Mononuclear cell (primary cell): ENCODE data around the gene GRK4. TPM values are rescaled to one million over a fixed set of nuclear protein-coding genes. Genes with fewer than 3 reads are reported as not detected.
"Not testable (repeated sequence)": the region's sequence is repeated elsewhere in the genome, so short reads cannot be mapped to it uniquely, and the experiment has no call there.

ENCODE experiments used
- H3K27me3 ChIP-seq: 2 replicates; pipeline ENCODE4 v1.6.0; 2011; ENCODE audit warnings: low read length, control low read depth; ENCODE audit not compliant: insufficient read depth
- H3K4me1 ChIP-seq: 2 replicates; pipeline ENCODE4 v1.5.1; 2011; ENCODE audit warnings: mild to moderate bottlenecking, low read length, control low read depth; ENCODE audit not compliant: insufficient read depth
- H3K4me3 ChIP-seq: 2 replicates; pipeline ENCODE4 v1.5.1; 2011; ENCODE audit warnings: mild to moderate bottlenecking, low read length, moderate library complexity
- H3K9me3 ChIP-seq: 2 replicates; pipeline ENCODE4 v1.5.1; 2011; ENCODE audit warnings: low read depth, mild to moderate bottlenecking, control low read depth, low read length
- total RNA-seq: library from RNA; depleted of rRNA; stranded (reverse); fragments of >200 nt; gene quantifications from one replicate; pipeline ENCODE4 v1.2.3, GENCODE V29; 2012

Gene GRK4
- total RNA-seq, 1 donor = 1.7 TPM

- no peaks in the 10 kb centered on the region for H3K9me3 ChIP-seq
- peak overlapping the region; percentile 89 for H3K4me3 ChIP-seq
- H3K27me3 ChIP-seq = no peaks in the 10 kb centered on the region
- peaks cover 52% of the 10 kb centered on the region for H3K4me1 ChIP-seq
Observed at GRCh38 chr4:2935762-2936743, 27.3 kb upstream of the GRK4 start.

- H3K9me3 ChIP-seq = no peaks in the 10 kb centered on the region
- peaks cover 45% of the 10 kb centered on the region for H3K4me1 ChIP-seq
- H3K4me3 ChIP-seq = no peak overlapping the region
- H3K27me3 ChIP-seq = no peaks in the 10 kb centered on the region
Observed at GRCh38 chr4:2936773-2937145, 26.6 kb upstream of the GRK4 start.

- Histone ChIP-seq H3K4me1 (peaks cover 40% of the 10 kb centered on the region), H3K27me3 (no peaks in the 10 kb centered on the region)
Observed at GRCh38 chr4:2937146-2937857, 26.1 kb upstream of the GRK4 start.

GRCh38 chr4:2937986-2938385 lies 25.4 kb upstream of the GRK4 start:
- H3K27me3 ChIP-seq = no peaks in the 10 kb centered on the region
- H3K4me1 ChIP-seq = peaks cover 33% of the 10 kb centered on the region
- H3K9me3 ChIP-seq = no peaks in the 10 kb centered on the region
- H3K4me3 ChIP-seq = no peak overlapping the region

More at GRCh38 chr4:2937146-2937857, 26.1 kb upstream of the GRK4 start:
- Histone ChIP-seq H3K9me3 (no peaks in the 10 kb centered on the region), H3K4me3 (no peak overlapping the region)

- H3K4me1 ChIP-seq = peaks cover 29% of the 10 kb centered on the region
Observed at GRCh38 chr4:2938411-2938810, 25.0 kb upstream of the GRK4 start.

GRCh38 chr4:2938906-2939305 lies 24.5 kb upstream of the GRK4 start:
- no peaks in the 10 kb centered on the region for H3K27me3 ChIP-seq
- H3K4me3 ChIP-seq = no peak overlapping the region
- H3K9me3 ChIP-seq = no peaks in the 10 kb centered on the region
- H3K4me1 ChIP-seq = peaks cover 24% of the 10 kb centered on the region

More at GRCh38 chr4:2938411-2938810, 25.0 kb upstream of the GRK4 start:
- H3K27me3 ChIP-seq, H3K9me3 ChIP-seq, H3K4me3 ChIP-seq: not testable (repeated sequence)

GRCh38 chr4:2939383-2940243 lies 23.8 kb upstream of the GRK4 start:
- Histone ChIP-seq H3K4me1 (peaks cover 23% of the 10 kb centered on the region), H3K9me3 (no peaks in the 10 kb centered on the region)

GRCh38 chr4:2940267-2941137 lies 22.9 kb upstream of the GRK4 start:
- Histone ChIP-seq H3K4me3 (no peak overlapping the region), H3K4me1 (peaks cover 16% of the 10 kb centered on the region), H3K27me3 (no peaks in the 10 kb centered on the region)

More at GRCh38 chr4:2939383-2940243, 23.8 kb upstream of the GRK4 start:
- H3K4me3 ChIP-seq = no peak overlapping the region
- H3K27me3 ChIP-seq = no peaks in the 10 kb centered on the region

GRCh38 chr4:2941138-2942036 lies 22.0 kb upstream of the GRK4 start:
- Histone ChIP-seq H3K4me1 (peaks cover 8% of the 10 kb centered on the region), H3K9me3 (no peaks in the 10 kb centered on the region), H3K4me3 (no peak overlapping the region), H3K27me3 (no peaks in the 10 kb centered on the region)

More at GRCh38 chr4:2940267-2941137, 22.9 kb upstream of the GRK4 start:
- H3K9me3 ChIP-seq = no peaks in the 10 kb centered on the region

- Histone ChIP-seq H3K4me1 (peaks cover 3% of the 10 kb centered on the region), H3K27me3 (no peaks in the 10 kb centered on the region), H3K4me3 (no peak overlapping the region), H3K9me3 (no peaks in the 10 kb centered on the region)
Observed at GRCh38 chr4:2942037-2942531, 21.3 kb upstream of the GRK4 start.

GRCh38 chr4:2942532-2943363 lies 20.6 kb upstream of the GRK4 start:
- Histone ChIP-seq H3K27me3 (no peaks in the 10 kb centered on the region), H3K9me3 (no peaks in the 10 kb centered on the region), H3K4me1 (peaks cover 3% of the 10 kb centered on the region), H3K4me3 (no peak overlapping the region)

- no peaks in the 10 kb centered on the region for H3K9me3 ChIP-seq
- no peaks in the 10 kb centered on the region for H3K4me1 ChIP-seq
- no peaks in the 10 kb centered on the region for H3K27me3 ChIP-seq
- no peak overlapping the region for H3K4me3 ChIP-seq
Observed at GRCh38 chr4:2943364-2944090, 19.8 kb upstream of the GRK4 start.
